ENCODE results near the gene FILIP1L. TPM values are rescaled to one million over a fixed set of nuclear protein-coding genes. Genes with fewer than 3 reads are reported as not detected.

FILIP1L gene
- total RNA-seq, 2 experiments from 2014 or later: 0.10 to 0.17 TPM

DNA sequence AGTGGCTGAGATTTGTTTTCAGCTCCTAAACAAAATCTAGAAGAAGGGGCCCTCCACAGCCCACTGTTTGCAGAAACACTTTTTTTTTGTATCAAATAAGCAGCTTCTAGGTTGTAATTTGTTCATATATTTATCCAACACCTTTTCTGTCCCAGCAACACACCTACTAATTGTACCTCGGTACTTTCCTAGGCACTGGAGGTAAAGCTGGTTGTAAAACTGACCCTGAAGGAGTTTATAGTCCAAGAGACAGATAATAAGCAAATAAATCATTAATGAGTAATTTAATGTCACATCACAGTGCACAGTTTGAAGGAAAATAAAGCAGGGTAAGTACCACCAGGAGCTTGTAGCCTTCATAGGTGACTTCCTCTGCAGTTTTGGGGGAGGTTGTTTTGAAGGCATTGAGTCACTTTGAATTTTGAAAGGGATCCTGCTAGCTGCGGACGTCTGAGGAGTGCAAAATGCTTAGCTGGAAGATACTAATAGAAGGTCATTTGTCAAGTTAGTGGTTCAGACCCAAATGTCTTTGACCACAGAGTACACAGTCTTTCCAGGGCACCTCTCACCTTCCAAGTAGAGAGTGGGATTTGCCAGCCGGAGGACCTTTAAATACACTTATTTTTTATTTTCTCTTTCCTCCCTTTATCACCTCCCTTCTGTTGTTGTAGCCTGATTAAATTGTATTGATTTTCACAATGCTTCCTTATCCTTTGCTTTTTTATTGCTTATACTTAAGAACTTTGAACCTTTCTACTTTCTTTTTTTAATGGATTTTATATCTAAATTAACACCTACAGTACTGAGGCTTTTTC lies 242.9 kb downstream of the FILIP1L start:
- Mint-ChIP-seq H3K4me3 (no peak overlapping the region), H3K27me3 (peaks cover under 1% of the 10 kb centered on the region), H3K27ac (no peak overlapping the region), H3K36me3 (no peaks in the 10 kb centered on the region), H3K4me1 (ENCODE audit: low read depth) (peaks cover 40% of the 10 kb centered on the region), H3K9me3 (no peaks in the 10 kb centered on the region)
- intact Hi-C loops (cut with micrococcal nuclease): loop anchor here (10.0 kb wide), 1 partner anchor 1307 kb away; no protein-coding TSS in a partner anchor
- DNase-seq: no peak
- ChIA-PET CTCF (interaction anchor here (0.8 kb wide), 1 partner anchor 597 kb away, joined by 3 read pairs; no protein-coding TSS in a partner anchor), POLR2A (no interaction called here)

GRCh38 chr3:99870712-99871111 lies 243.6 kb downstream of the FILIP1L start:
- no peak overlapping the region for H3K4me3 Mint-ChIP-seq
- H3K27me3 Mint-ChIP-seq: no peaks in the 10 kb centered on the region
- H3K4me1 Mint-ChIP-seq (ENCODE audit: low read depth): peaks cover 45% of the 10 kb centered on the region
- H3K9me3 Mint-ChIP-seq: no peaks in the 10 kb centered on the region
- no peak for DNase-seq
- POLR2A ChIA-PET: no interaction called here
- CTCF ChIA-PET: interaction anchor here (0.6 to 1.1 kb wide), 4 partner anchors 27 to 597 kb away, joined by 3 to 4 read pairs (median 3); no protein-coding TSS in a partner anchor
- intact Hi-C loops (cut with micrococcal nuclease): loop anchor here (10.0 kb wide), 1 partner anchor 1306 kb away; no protein-coding TSS in a partner anchor
- no peaks in the 10 kb centered on the region for H3K36me3 Mint-ChIP-seq
- no peak overlapping the region for H3K27ac Mint-ChIP-seq

GRCh38 chr3:99869621-99870020 lies 244.7 kb downstream of the FILIP1L start:
- no peak for DNase-seq
- no peaks in the 10 kb centered on the region for H3K9me3 Mint-ChIP-seq
- ChIA-PET POLR2A (no interaction called here), CTCF (no interaction called here)
- peaks cover 43% of the 10 kb centered on the region for H3K4me1 Mint-ChIP-seq (ENCODE audit: low read depth)
- intact Hi-C loops (cut with micrococcal nuclease): loop anchor here (10.0 kb wide), 1 partner anchor 1305 kb away; no protein-coding TSS in a partner anchor
- no peak overlapping the region for H3K4me3 Mint-ChIP-seq
- H3K27ac Mint-ChIP-seq: no peak overlapping the region
- H3K36me3 Mint-ChIP-seq: no peaks in the 10 kb centered on the region
- H3K27me3 Mint-ChIP-seq: no peaks in the 10 kb centered on the region

- Mint-ChIP-seq H3K4me1 (ENCODE audit: low read depth) (peaks cover 40% of the 10 kb centered on the region), H3K9me3 (no peaks in the 10 kb centered on the region)
- no peak for DNase-seq
Observed at GRCh38 chr3:99868311-99868646, 246.0 kb downstream of the FILIP1L start.

GRCh38 chr3:99867594-99868310 lies 246.5 kb downstream of the FILIP1L start:
- ChIA-PET CTCF (interaction anchor here (1.0 to 1.9 kb wide), 2 partner anchors 36 to 50 kb away, joined by 3 to 7 read pairs; partner anchors contain the start of gene CMSS1), POLR2A (interaction anchor here (0.9 kb wide), 1 partner anchor 402 kb away, joined by 3 read pairs; no protein-coding TSS in a partner anchor)
- H3K27me3 Mint-ChIP-seq: no peaks in the 10 kb centered on the region
- intact Hi-C loops (cut with micrococcal nuclease): loop anchor here (1.0 kb wide), 1 partner anchor 8 kb away; no protein-coding TSS in a partner anchor
- peaks cover 4% of the 10 kb centered on the region for H3K36me3 Mint-ChIP-seq
- DNase-seq: no peak
- H3K4me1 Mint-ChIP-seq (ENCODE audit: low read depth): peaks cover 38% of the 10 kb centered on the region
- no peaks in the 10 kb centered on the region for H3K9me3 Mint-ChIP-seq
- H3K4me3 Mint-ChIP-seq: no peak overlapping the region
- no peak overlapping the region for H3K27ac Mint-ChIP-seq

More at GRCh38 chr3:99868311-99868646, 246.0 kb downstream of the FILIP1L start:
- ChIA-PET POLR2A (no interaction called here), CTCF (interaction anchor here (1.9 kb wide), 1 partner anchor 37 kb away, joined by 7 read pairs; no protein-coding TSS in a partner anchor)
- intact Hi-C loops (cut with micrococcal nuclease): loop anchor here (1.0 kb wide), 1 partner anchor 9 kb away; no protein-coding TSS in a partner anchor
- H3K27ac Mint-ChIP-seq: no peak overlapping the region
- peaks cover 2% of the 10 kb centered on the region for H3K36me3 Mint-ChIP-seq
- H3K27me3 Mint-ChIP-seq: no peaks in the 10 kb centered on the region
- H3K4me3 Mint-ChIP-seq: no peak overlapping the region

GRCh38 chr3:99866261-99866761 lies 248.0 kb downstream of the FILIP1L start:
- Mint-ChIP-seq H3K27ac (no peak overlapping the region), H3K27me3 (no peaks in the 10 kb centered on the region), H3K9me3 (no peaks in the 10 kb centered on the region), H3K4me1 (ENCODE audit: low read depth) (peaks cover 34% of the 10 kb centered on the region), H3K4me3 (no peak overlapping the region), H3K36me3 (peaks cover 7% of the 10 kb centered on the region)
- ChIA-PET CTCF (no interaction called here), POLR2A (no interaction called here)
- DNase-seq: no peak
- intact Hi-C loops (cut with micrococcal nuclease): no loop called here

DNA sequence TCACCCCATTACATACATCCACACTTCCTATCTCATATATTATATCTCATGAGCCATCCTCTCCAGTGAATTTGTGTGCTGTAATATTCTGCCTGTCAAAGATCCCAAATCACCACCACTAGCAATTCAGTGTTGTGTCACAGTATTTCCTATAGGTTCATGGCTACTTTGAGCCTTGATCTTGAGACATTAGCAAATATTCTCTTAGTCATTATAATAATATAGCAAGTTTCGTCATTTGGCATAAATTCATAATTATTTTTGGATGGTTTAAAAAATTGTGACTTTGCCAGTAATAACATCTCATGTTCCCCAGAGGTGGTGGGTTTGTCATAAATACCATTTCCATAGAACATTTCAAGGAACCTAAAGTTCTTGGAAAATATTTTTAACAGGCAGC lies 249.0 kb downstream of the FILIP1L start:
- H3K4me1 Mint-ChIP-seq (ENCODE audit: low read depth): peaks cover 34% of the 10 kb centered on the region
- H3K27ac Mint-ChIP-seq: no peak overlapping the region
- ChIA-PET CTCF (no interaction called here), POLR2A (no interaction called here)
- H3K4me3 Mint-ChIP-seq: no peak overlapping the region
- H3K27me3 Mint-ChIP-seq: no peaks in the 10 kb centered on the region
- intact Hi-C loops (cut with micrococcal nuclease): no loop called here
- H3K36me3 Mint-ChIP-seq: peaks cover 7% of the 10 kb centered on the region
- DNase-seq: no peak
- H3K9me3 Mint-ChIP-seq: no peaks in the 10 kb centered on the region

- H3K36me3 Mint-ChIP-seq: peaks cover 7% of the 10 kb centered on the region
- POLR2A ChIA-PET: no interaction called here
Observed at GRCh38 chr3:99864289-99864688, 250.0 kb downstream of the FILIP1L start.

GRCh38 chr3:99863588-99863987 lies 250.7 kb downstream of the FILIP1L start:
- ChIA-PET CTCF (no interaction called here), POLR2A (no interaction called here)
- H3K27ac Mint-ChIP-seq: no peak overlapping the region
- peaks cover 11% of the 10 kb centered on the region for H3K36me3 Mint-ChIP-seq
- H3K9me3 Mint-ChIP-seq: no peaks in the 10 kb centered on the region
- H3K4me1 Mint-ChIP-seq (ENCODE audit: low read depth): peaks cover 38% of the 10 kb centered on the region
- intact Hi-C loops (cut with micrococcal nuclease): no loop called here
- no peak for DNase-seq
- H3K27me3 Mint-ChIP-seq: no peaks in the 10 kb centered on the region
- no peak overlapping the region for H3K4me3 Mint-ChIP-seq

More at GRCh38 chr3:99864289-99864688, 250.0 kb downstream of the FILIP1L start:
- DNase-seq: no peak
- Mint-ChIP-seq H3K27me3 (no peaks in the 10 kb centered on the region), H3K4me3 (no peak overlapping the region), H3K9me3 (no peaks in the 10 kb centered on the region), H3K27ac (no peak overlapping the region), H3K4me1 (ENCODE audit: low read depth) (peaks cover 34% of the 10 kb centered on the region)
- intact Hi-C loops (cut with micrococcal nuclease): no loop called here
- CTCF ChIA-PET: no interaction called here

- Mint-ChIP-seq H3K36me3 (peaks cover 11% of the 10 kb centered on the region), H3K4me3 (no peak overlapping the region), H3K9me3 (no peaks in the 10 kb centered on the region), H3K27ac (no peak overlapping the region), H3K27me3 (no peaks in the 10 kb centered on the region), H3K4me1 (ENCODE audit: low read depth) (peaks cover 32% of the 10 kb centered on the region)
- CTCF ChIA-PET: interaction anchor here (1.2 kb wide), 1 partner anchor 12 kb away, joined by 3 read pairs; no protein-coding TSS in a partner anchor
- intact Hi-C loops (cut with micrococcal nuclease): no loop called here
- no peak for DNase-seq
- POLR2A ChIA-PET: no interaction called here
Observed at GRCh38 chr3:99863002-99863401, 251.3 kb downstream of the FILIP1L start.

- Mint-ChIP-seq H3K4me1 (ENCODE audit: low read depth) (peaks cover 26% of the 10 kb centered on the region), H3K9me3 (no peaks in the 10 kb centered on the region), H3K27ac (no peak overlapping the region), H3K27me3 (no peaks in the 10 kb centered on the region), H3K36me3 (peaks cover 11% of the 10 kb centered on the region), H3K4me3 (no peak overlapping the region)
- DNase-seq: no peak
- POLR2A ChIA-PET: no interaction called here
- CTCF ChIA-PET: interaction anchor here (0.9 to 1.2 kb wide), 3 partner anchors 13 to 31 kb away, joined by 3 read pairs; no protein-coding TSS in a partner anchor
- intact Hi-C loops (cut with micrococcal nuclease): no loop called here
Observed at GRCh38 chr3:99862208-99862607, 252.1 kb downstream of the FILIP1L start.

GRCh38 chr3:99861216-99861615 lies 253.1 kb downstream of the FILIP1L start:
- H3K27ac Mint-ChIP-seq: no peak overlapping the region

More at GRCh38 chr3:99861216-99861615, 253.1 kb downstream of the FILIP1L start:
- no peak for DNase-seq
- ChIA-PET CTCF (no interaction called here), POLR2A (no interaction called here)
- Mint-ChIP-seq H3K9me3 (no peaks in the 10 kb centered on the region), H3K27me3 (no peaks in the 10 kb centered on the region), H3K36me3 (peaks cover 11% of the 10 kb centered on the region), H3K4me1 (ENCODE audit: low read depth) (peaks cover 24% of the 10 kb centered on the region), H3K4me3 (no peak overlapping the region)
- intact Hi-C loops (cut with micrococcal nuclease): no loop called here

Data from activated CD4-positive, alpha-beta memory T cell treated with anti-CD3 and anti-CD28 coated beads for 36 hours (primary cell).